Keratinocyte (primary cell): Measurements from ENCODE around the gene CAMSAP3. TPM values are rescaled to one million over a fixed set of nuclear protein-coding genes. Genes with fewer than 3 reads are reported as not detected.

Experiments used
- DNase-seq: peaks from one replicate; pipeline ENCODE4 v3.0.0-alpha.2; 2011; ENCODE audit warnings: low read depth, missing footprints, low spot score
- FAIRE-seq: peaks from 2 replicates; lab custom pipeline; 2011; peaks lifted over from hg19 to GRCh38; lab: Jason Lieb, UNC
- H2AFZ ChIP-seq: 2 replicates; pipeline ENCODE4 v1.6.0; 2012; ENCODE audit warnings: low read length, control low read depth, inconsistent platforms; ENCODE audit not compliant: control insufficient read depth
- H3K27ac ChIP-seq: 2 replicates; pipeline ENCODE4 v1.5.1; 2011; ENCODE audit warnings: low read length; ENCODE audit not compliant: control insufficient read depth, insufficient read depth
- H3K27me3 ChIP-seq: 3 replicates; pipeline ENCODE4 v1.6.0; 2011; ENCODE audit warnings: low read length; ENCODE audit not compliant: control insufficient read depth, insufficient read depth; ENCODE audit errors: extremely low read depth
- H3K36me3 ChIP-seq, 2 experiments: 2 replicates in 1 of 2; 3 replicates in 1 of 2; pipeline ENCODE4 v1.5.1; 2011; ENCODE audit warnings: low read length in 2 of 2, mild to moderate bottlenecking in 1 of 2; ENCODE audit not compliant: control insufficient read depth in 2 of 2, insufficient read depth in 2 of 2; ENCODE audit errors: extremely low read depth in 1 of 2
- H3K4me1 ChIP-seq: 3 replicates; pipeline ENCODE4 v1.5.1; 2011; ENCODE audit warnings: low read length; ENCODE audit not compliant: control insufficient read depth, insufficient read depth; ENCODE audit errors: extremely low read depth
- H3K4me2 ChIP-seq: 3 replicates; pipeline ENCODE4 v1.6.0; 2011; ENCODE audit warnings: low read depth, low read length; ENCODE audit not compliant: control insufficient read depth, insufficient read depth; ENCODE audit errors: extremely low read depth
- H3K4me3 ChIP-seq, 3 experiments: fragments of 200-600 bp in 1 of 3; sonication (generic) in 1 of 3; 2 replicates in 2 of 3; 3 replicates in 1 of 3; pipeline ENCODE4 v1.5.1; 2011 to 2016; ENCODE audit warnings: low read length in 3 of 3, mild to moderate bottlenecking in 3 of 3, control low read depth in 2 of 3, inconsistent platforms in 1 of 3, low read depth in 1 of 3, mixed read lengths in 1 of 3, mixed run types in 1 of 3, moderate library complexity in 1 of 3; ENCODE audit not compliant: control insufficient read depth in 2 of 3, insufficient read depth in 2 of 3; ENCODE audit errors: extremely low read depth in 1 of 3
- H3K79me2 ChIP-seq: 2 replicates; pipeline ENCODE4 v1.6.0; 2012; ENCODE audit warnings: low read length; ENCODE audit not compliant: control insufficient read depth, insufficient read depth
- H3K9ac ChIP-seq: 3 replicates; pipeline ENCODE4 v1.6.0; 2011; ENCODE audit warnings: low read length; ENCODE audit not compliant: control insufficient read depth, insufficient read depth; ENCODE audit errors: extremely low read depth
- H3K9me1 ChIP-seq: 3 replicates; pipeline ENCODE4 v1.6.0; 2011; ENCODE audit warnings: low read length; ENCODE audit not compliant: control insufficient read depth, insufficient read depth; ENCODE audit errors: extremely low read depth
- H3K9me3 ChIP-seq: 2 replicates; pipeline ENCODE4 v1.5.1; 2012; ENCODE audit warnings: low read depth, low read length; ENCODE audit not compliant: control insufficient read depth
- H4K20me1 ChIP-seq: 3 replicates; pipeline ENCODE4 v1.6.0; 2011; ENCODE audit warnings: low read length; ENCODE audit not compliant: control insufficient read depth, insufficient read depth; ENCODE audit errors: extremely low read depth
- EZH2 ChIP-seq: IDR thresholded peaks from one replicate; pipeline ENCODE4 v1.6.1; 2012; ENCODE audit warnings: inconsistent platforms, mild to moderate bottlenecking, low read length, moderate library complexity
- dilution Hi-C: fragments of 300-500 bp; cut with MboI; formaldehyde crosslinking; loops from one replicate; pipeline ENCODE4 v1.7.0; 2020; ENCODE audit warnings: low sequenced_read_pairs; ENCODE audit not compliant: extremely low pct_ligation_motif_present
- polyA plus RNA-seq, 5 experiments: library from polyadenylated mRNA; depleted of rRNA in 3 of 5; stranded (reverse) in 3 of 5; stranded (forward) in 1 of 5; unstranded in 1 of 5; fragments of >200 nt; gene quantifications; 1 replicate in 1 of 5; 2 replicates in 3 of 5; 3 replicates in 1 of 5; pipeline versions ENCODE4 v1.2.1 to v1.2.3, GENCODE V29; 2011 to 2012; ENCODE audit warnings: missing spikeins in 2 of 5, low read depth in 1 of 5, low replicate concordance in 1 of 5
- TF ChIP-seq, protein P1 (sequence below), 3 experiments: IDR thresholded peaks in 1 of 3; conservative IDR thresholded peaks in 1 of 3; optimal IDR thresholded peaks in 1 of 3; 2 replicates in 2 of 3; 3 replicates in 1 of 3; pipeline versions ENCODE3 to v1.5.1; 2011; ENCODE audit warnings: low read length in 3 of 3, mild to moderate bottlenecking in 3 of 3, moderate library complexity in 2 of 3, control low read depth in 1 of 3, inconsistent platforms in 1 of 3; ENCODE audit not compliant: insufficient read depth in 2 of 3; ENCODE audit errors: extremely low read depth in 1 of 3

The CAMSAP3 gene
- polyA plus RNA-seq, 1 donor (not counting 4 experiments of a cell fraction or from before 2014, with no cell fraction given): 2.4 TPM

DNA sequence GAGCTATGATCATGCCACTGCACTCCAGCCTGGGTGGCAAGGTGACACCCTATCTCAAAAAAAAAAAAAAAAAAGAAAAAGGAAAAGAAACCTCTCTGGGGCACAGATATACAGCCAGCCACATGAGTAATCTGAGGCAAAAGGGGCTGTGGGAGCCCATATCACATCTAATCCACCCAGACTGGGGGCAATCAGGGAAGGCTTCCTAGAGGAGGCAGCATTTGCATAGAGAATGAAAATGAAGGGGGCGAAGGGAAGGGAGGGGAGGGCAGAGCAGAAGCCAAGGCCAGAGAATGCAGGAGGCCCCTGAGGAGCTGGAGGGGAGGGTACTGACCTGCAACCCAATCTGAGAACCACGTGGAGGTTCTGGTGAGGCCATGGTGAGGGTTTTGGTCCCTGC, 54.5 kb downstream of the CAMSAP3 start:
- FAIRE-seq: no peak
- peaks cover 4 to 7% of the 10 kb centered on the region in 2 experiments for H3K36me3 ChIP-seq
- H2AFZ ChIP-seq: no peak overlapping the region
- H3K4me1 ChIP-seq: peaks cover 4% of the 10 kb centered on the region
- H3K27me3 ChIP-seq: no peaks in the 10 kb centered on the region
- TF ChIP-seq, protein P1, sequence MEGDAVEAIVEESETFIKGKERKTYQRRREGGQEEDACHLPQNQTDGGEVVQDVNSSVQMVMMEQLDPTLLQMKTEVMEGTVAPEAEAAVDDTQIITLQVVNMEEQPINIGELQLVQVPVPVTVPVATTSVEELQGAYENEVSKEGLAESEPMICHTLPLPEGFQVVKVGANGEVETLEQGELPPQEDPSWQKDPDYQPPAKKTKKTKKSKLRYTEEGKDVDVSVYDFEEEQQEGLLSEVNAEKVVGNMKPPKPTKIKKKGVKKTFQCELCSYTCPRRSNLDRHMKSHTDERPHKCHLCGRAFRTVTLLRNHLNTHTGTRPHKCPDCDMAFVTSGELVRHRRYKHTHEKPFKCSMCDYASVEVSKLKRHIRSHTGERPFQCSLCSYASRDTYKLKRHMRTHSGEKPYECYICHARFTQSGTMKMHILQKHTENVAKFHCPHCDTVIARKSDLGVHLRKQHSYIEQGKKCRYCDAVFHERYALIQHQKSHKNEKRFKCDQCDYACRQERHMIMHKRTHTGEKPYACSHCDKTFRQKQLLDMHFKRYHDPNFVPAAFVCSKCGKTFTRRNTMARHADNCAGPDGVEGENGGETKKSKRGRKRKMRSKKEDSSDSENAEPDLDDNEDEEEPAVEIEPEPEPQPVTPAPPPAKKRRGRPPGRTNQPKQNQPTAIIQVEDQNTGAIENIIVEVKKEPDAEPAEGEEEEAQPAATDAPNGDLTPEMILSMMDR (optimal IDR thresholded peaks at IDR 0.05 in 1 of 3, IDR thresholded peaks at IDR 0.05 in 1 of 3, conservative IDR thresholded peaks at IDR 0.05 in 1 of 3; ENCODE audit: extremely low read depth in 1 of 3, insufficient read depth in 2 of 3, low read length in 3 of 3): no peak
- TF ChIP-seq EZH2: no peak
- DNase-seq: no peak
- dilution Hi-C loops: no loop called here
- H3K9me1 ChIP-seq: peaks cover 2% of the 10 kb centered on the region
- H3K9me3 ChIP-seq: no peaks in the 10 kb centered on the region
- H3K4me2 ChIP-seq: no peak overlapping the region
- no peak overlapping the region for H3K4me3 ChIP-seq
- H3K27ac ChIP-seq: no peak overlapping the region
- H3K79me2 ChIP-seq: no peaks in the 10 kb centered on the region
- H3K9ac ChIP-seq: no peak overlapping the region
- H4K20me1 ChIP-seq: no peaks in the 10 kb centered on the region

DNA sequence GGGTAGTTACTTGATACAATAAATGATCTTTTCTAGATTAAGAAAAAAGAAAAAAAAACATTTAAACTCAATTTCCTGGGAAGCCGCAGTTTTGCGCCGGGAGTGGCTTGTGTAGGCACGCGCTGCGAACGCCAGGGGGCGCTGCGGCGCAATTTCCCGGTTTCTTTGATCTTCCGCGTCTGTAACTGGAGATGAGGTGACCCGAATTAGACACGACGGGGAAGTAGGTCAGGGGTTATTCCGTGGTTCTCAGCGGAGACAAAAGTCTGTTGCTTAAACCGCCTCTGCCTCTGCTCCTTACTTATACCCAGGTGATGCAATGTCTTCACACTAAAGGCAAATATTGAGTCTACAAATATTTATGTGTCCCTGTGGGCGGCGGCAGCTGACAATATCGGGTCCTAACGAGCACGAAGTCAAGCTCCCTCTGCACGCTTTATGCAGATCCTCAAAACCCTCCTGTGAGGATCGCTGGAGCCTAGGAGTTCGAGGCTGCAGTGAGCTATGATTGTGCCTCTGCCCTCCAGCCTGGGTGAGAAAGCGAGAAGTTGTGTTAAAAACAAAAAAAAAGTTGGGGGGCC, 56.5 kb downstream of the CAMSAP3 start:
- no peaks in the 10 kb centered on the region for H3K27me3 ChIP-seq
- H3K36me3 ChIP-seq: peaks cover 3 to 4% of the 10 kb centered on the region in 2 experiments
- peak overlapping the region in 1 of 3 experiments; percentile 42 for H3K4me3 ChIP-seq
- peaks cover 2% of the 10 kb centered on the region for H3K9me1 ChIP-seq
- no peak for TF ChIP-seq EZH2
- TF ChIP-seq, protein P1 (optimal IDR thresholded peaks at IDR 0.05 in 1 of 3, IDR thresholded peaks at IDR 0.05 in 1 of 3, conservative IDR thresholded peaks at IDR 0.05 in 1 of 3; ENCODE audit: extremely low read depth in 1 of 3, insufficient read depth in 2 of 3, low read length in 3 of 3): peak; percentile 78 to 95 (median 87)
- dilution Hi-C loops: no loop called here
- FAIRE-seq (peak; percentile 64), DNase-seq (no peak)
- H3K9ac ChIP-seq: no peak overlapping the region
- peak overlapping the region; percentile 87 for H3K4me2 ChIP-seq
- peak overlapping the region; percentile 67 for H2AFZ ChIP-seq
- no peak overlapping the region for H3K27ac ChIP-seq
- no peaks in the 10 kb centered on the region for H4K20me1 ChIP-seq
- peaks cover 4% of the 10 kb centered on the region for H3K4me1 ChIP-seq
- H3K9me3 ChIP-seq: no peaks in the 10 kb centered on the region
- no peaks in the 10 kb centered on the region for H3K79me2 ChIP-seq
